ENCODE measurements around the gene TIMM10. TPM values are rescaled to one million over a fixed set of nuclear protein-coding genes. Genes with fewer than 3 reads are reported as not detected.

The TIMM10 gene
- total RNA-seq, 4 donors from 2014 or later, result 33.0 to 47.3 (median 38.7) TPM

GRCh38 chr11:57567515-57568329 lies 37.2 kb upstream of the TIMM10 start, which contains the start of gene UBE2L6:
UBE2L6 (minus strand) TSS chr11:57567672; CDS start chr11:57567611, 61 bp downstream.
- TF ChIP-seq POLR2A (IDR thresholded peaks at IDR 0.05) (no peak), CTCF (IDR thresholded peaks at IDR 0.05) (peak in 2 of 6 experiments; percentile 93 to 94)
- no peaks in the 10 kb centered on the region for H3K27me3 ChIP-seq
- 0% methylated on average over 18 to 27 of the region's 92 CpGs for WGBS, 2 donors
- H3K27ac ChIP-seq, result peak within 1 kb of the TSS; percentile 84 to 93 (median 90)
- DNase-seq, result peak; percentile 21
- intact Hi-C loops (cut with DNase I), result loop anchor here (5.0 kb wide), 1 partner anchor 75 kb away; no protein-coding TSS in a partner anchor
- H3K4me3 ChIP-seq, result peak within 1 kb of the TSS; percentile 73 to 97 (median 84)
- H3K4me1 ChIP-seq, result peaks cover 7 to 49% (median 28%) of the 10 kb centered on the region in 3 donors
- H3K36me3 ChIP-seq, result no peaks in the 10 kb centered on the region
- no peaks in the 10 kb centered on the region for H3K9me3 ChIP-seq

- Histone ChIP-seq H3K27me3 (no peaks in the 10 kb centered on the region), H3K9me3 (no peaks in the 10 kb centered on the region), H3K4me1 (peaks cover 7 to 56% (median 30%) of the 10 kb centered on the region in 3 donors), H3K27ac (peak overlapping the region; percentile 84 to 93 (median 90)), H3K36me3 (no peaks in the 10 kb centered on the region), H3K4me3 (peak overlapping the region; percentile 73 to 97 (median 84))
- intact Hi-C loops (cut with DNase I), result loop anchor here (5.0 kb wide), 1 partner anchor 75 kb away; no protein-coding TSS in a partner anchor
- 4 to 5% methylated on average over 9 to 14 of the region's 15 CpGs for WGBS, 2 donors
- no peak for DNase-seq
- no peak for TF ChIP-seq CTCF (IDR thresholded peaks at IDR 0.05)
- no peak for TF ChIP-seq POLR2A (IDR thresholded peaks at IDR 0.05)
Observed at GRCh38 chr11:57566905-57567514, 36.5 kb upstream of the TIMM10 start.

- Histone ChIP-seq H3K27ac (peak overlapping the region; percentile 84 to 93 (median 90)), H3K36me3 (no peaks in the 10 kb centered on the region), H3K27me3 (no peaks in the 10 kb centered on the region), H3K9me3 (no peaks in the 10 kb centered on the region), H3K4me1 (peaks cover 7 to 62% (median 30%) of the 10 kb centered on the region in 3 donors), H3K4me3 (peak overlapping the region; percentile 73 to 97 (median 84))
- DNase-seq, result no peak
- TF ChIP-seq CTCF (IDR thresholded peaks at IDR 0.05), result no peak
- peak in 1 of 4 donors; percentile 26 for TF ChIP-seq POLR2A (IDR thresholded peaks at IDR 0.05)
- WGBS, 2 donors, result 12 to 19% methylated on average over 4 of the region's 4 CpGs
- intact Hi-C loops (cut with DNase I), result loop anchor here (5.0 kb wide), 1 partner anchor 76 kb away; no protein-coding TSS in a partner anchor
Observed at GRCh38 chr11:57566005-57566904, 35.7 kb upstream of the TIMM10 start.

DNA sequence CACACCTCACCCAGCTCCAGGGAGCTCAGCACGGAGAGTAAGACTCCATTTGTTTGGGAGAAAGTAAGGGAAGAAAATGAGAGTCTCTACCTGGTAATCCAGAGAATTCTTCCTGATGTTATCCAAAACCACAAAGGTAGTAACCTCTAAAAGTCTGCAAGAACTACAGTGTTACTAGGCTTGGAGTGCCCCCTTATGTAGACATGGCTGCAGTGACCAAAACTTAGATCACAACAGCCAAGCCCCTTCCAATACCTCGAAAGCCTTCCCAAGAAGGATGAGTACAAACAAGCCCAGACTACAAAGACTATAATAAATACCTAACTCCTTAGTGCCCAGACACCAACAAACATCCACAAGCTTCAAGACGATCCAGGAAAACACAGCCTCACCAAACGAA lies 32.0 kb upstream of the TIMM10 start:
- H3K4me1 ChIP-seq, result peaks cover 7 to 48% (median 14%) of the 10 kb centered on the region in 3 donors
- DNase-seq, result no peak
- TF ChIP-seq CTCF (IDR thresholded peaks at IDR 0.05) (no peak), POLR2A (IDR thresholded peaks at IDR 0.05) (no peak)
- 54 to 61% methylated on average over 4 of the region's 4 CpGs for WGBS, 2 donors
- no peak overlapping the region for H3K4me3 ChIP-seq
- intact Hi-C loops (cut with DNase I), result no loop called here
- no peak overlapping the region for H3K27ac ChIP-seq
- peaks cover 0 to 32% (median 5%) of the 10 kb centered on the region in 3 donors for H3K36me3 ChIP-seq
- H3K9me3 ChIP-seq, result no peaks in the 10 kb centered on the region
- H3K27me3 ChIP-seq, result no peaks in the 10 kb centered on the region
